Uterus (tissue), 4 donors: ENCODE results near the gene FXYD2. TPM values are rescaled to one million over a fixed set of nuclear protein-coding genes. Genes with fewer than 3 reads are reported as not detected.
A peak's percentile ranks its signal among the peaks of the same experiment; 100 is the strongest.

Experiments
- DNase-seq, 2 donors: peaks; one replicate each; pipeline ENCODE4 v3.0.0-alpha.2; 2019 to 2020
- H3K27ac ChIP-seq, 2 donors: fragments of 200-600 bp; sonication (generic); 1 replicate in 1 of 2; 2 replicates in 1 of 2; pipeline ENCODE4 v1.5.1; 2016 to 2018
- H3K27me3 ChIP-seq, 2 donors: fragments of 200-600 bp; sonication (generic); one replicate each; pipeline ENCODE4 v1.5.1; 2018 to 2019; ENCODE audit warnings: control low read depth in 1 of 2
- H3K36me3 ChIP-seq, 2 donors: fragments of 200-600 bp; sonication (generic); one replicate each; pipeline ENCODE4 v1.5.1; 2019; ENCODE audit warnings: control low read depth in 1 of 2
- H3K4me1 ChIP-seq, 2 donors: fragments of 200-600 bp; sonication (generic); one replicate each; pipeline ENCODE4 v1.5.1; 2018 to 2019; ENCODE audit warnings: control low read depth in 1 of 2
- H3K4me3 ChIP-seq, 2 donors: fragments of 200-600 bp; sonication (generic); 1 replicate in 1 of 2; 2 replicates in 1 of 2; pipeline ENCODE4 v1.5.1; 2018 to 2019; ENCODE audit warnings: mild to moderate bottlenecking in 1 of 2
- H3K9me3 ChIP-seq, 2 donors: fragments of 200-600 bp; sonication (generic); one replicate each; pipeline ENCODE4 v1.5.1; 2019; ENCODE audit warnings: control low read depth in 1 of 2
- POLR2A ChIP-seq, 2 donors: fragments of 450-650 bp; IDR thresholded peaks; one replicate each; pipeline ENCODE4 v1.6.1; 2016; ENCODE audit warnings: antibody characterized with exemption in 2 of 2, mild to moderate bottlenecking in 1 of 2, moderate library complexity in 1 of 2
- intact Hi-C: fragments of 100-400 bp; cut with DNase I; formaldehyde crosslinking; loops from one replicate; pipeline ENCODE4 v1.15.1; 2023; ENCODE audit warnings: low total_unique reads
- total RNA-seq, 4 donors: library from RNA; depleted of rRNA in 3 of 4; stranded (reverse); fragments of >200 nt in 3 of 4; gene quantifications; one replicate each; pipeline versions ENCODE4 v1.1.0 to v1.2.4, GENCODE V29; 2014 to 2023
- TF ChIP-seq, protein P1 (sequence below), 4 experiments: fragments of 200-600 bp in 2 of 4; fragments of 450-650 bp in 2 of 4; sonication (generic) in 2 of 4; IDR thresholded peaks; one replicate each; pipeline ENCODE4 v1.5.1; 2016 to 2019; ENCODE audit warnings: antibody characterized with exemption in 4 of 4, mild to moderate bottlenecking in 2 of 4, moderate library complexity in 1 of 4
- donor health status: DM: yes; HTN: yes; CAD: no.

The FXYD2 gene
- total RNA-seq, 4 donors from 2014 or later: 2.1 to 36.4 (median 6.2) TPM

GRCh38 chr11:117818041-117818873 is 6.3 kb downstream of the FXYD2 start:
- H3K27ac ChIP-seq: peak overlapping the region in 1 of 2 donors; percentile 73

GRCh38 chr11:117817368-117818040 is 7.0 kb downstream of the FXYD2 start:
- Histone ChIP-seq H3K27ac (peak overlapping the region; percentile 63 to 73), H3K4me1 (peaks cover 0 to 6% of the 10 kb centered on the region in 2 donors), H3K9me3 (no peaks in the 10 kb centered on the region), H3K36me3 (no peaks in the 10 kb centered on the region), H3K4me3 (peak overlapping the region in 1 of 2 donors; percentile 18), H3K27me3 (no peaks in the 10 kb centered on the region)
- TF ChIP-seq, protein P1, sequence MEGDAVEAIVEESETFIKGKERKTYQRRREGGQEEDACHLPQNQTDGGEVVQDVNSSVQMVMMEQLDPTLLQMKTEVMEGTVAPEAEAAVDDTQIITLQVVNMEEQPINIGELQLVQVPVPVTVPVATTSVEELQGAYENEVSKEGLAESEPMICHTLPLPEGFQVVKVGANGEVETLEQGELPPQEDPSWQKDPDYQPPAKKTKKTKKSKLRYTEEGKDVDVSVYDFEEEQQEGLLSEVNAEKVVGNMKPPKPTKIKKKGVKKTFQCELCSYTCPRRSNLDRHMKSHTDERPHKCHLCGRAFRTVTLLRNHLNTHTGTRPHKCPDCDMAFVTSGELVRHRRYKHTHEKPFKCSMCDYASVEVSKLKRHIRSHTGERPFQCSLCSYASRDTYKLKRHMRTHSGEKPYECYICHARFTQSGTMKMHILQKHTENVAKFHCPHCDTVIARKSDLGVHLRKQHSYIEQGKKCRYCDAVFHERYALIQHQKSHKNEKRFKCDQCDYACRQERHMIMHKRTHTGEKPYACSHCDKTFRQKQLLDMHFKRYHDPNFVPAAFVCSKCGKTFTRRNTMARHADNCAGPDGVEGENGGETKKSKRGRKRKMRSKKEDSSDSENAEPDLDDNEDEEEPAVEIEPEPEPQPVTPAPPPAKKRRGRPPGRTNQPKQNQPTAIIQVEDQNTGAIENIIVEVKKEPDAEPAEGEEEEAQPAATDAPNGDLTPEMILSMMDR (IDR thresholded peaks at IDR 0.05): peak; percentile 96 to 100 (median 99)
- TF ChIP-seq POLR2A (IDR thresholded peaks at IDR 0.05): no peak
- intact Hi-C loops: loop anchor here (10.0 kb wide), 1 partner anchor 393 kb away; no protein-coding TSS in a partner anchor
- DNase-seq: peak; percentile 84 to 91

More at GRCh38 chr11:117818041-117818873, 6.3 kb downstream of the FXYD2 start:
- DNase-seq: no peak
- no peaks in the 10 kb centered on the region for H3K9me3 ChIP-seq
- no peaks in the 10 kb centered on the region for H3K36me3 ChIP-seq
- intact Hi-C loops: loop anchor here (10.0 kb wide), 1 partner anchor 393 kb away; no protein-coding TSS in a partner anchor
- H3K27me3 ChIP-seq: no peaks in the 10 kb centered on the region
- H3K4me1 ChIP-seq: peaks cover 0 to 6% of the 10 kb centered on the region in 2 donors
- no peak for TF ChIP-seq POLR2A (IDR thresholded peaks at IDR 0.05)
- TF ChIP-seq, protein P1 (IDR thresholded peaks at IDR 0.05): no peak
- H3K4me3 ChIP-seq: no peak overlapping the region

- no peaks in the 10 kb centered on the region for H3K9me3 ChIP-seq
- intact Hi-C loops: loop anchor here (10.0 kb wide), 1 partner anchor 392 kb away; no protein-coding TSS in a partner anchor
- no peaks in the 10 kb centered on the region for H3K27me3 ChIP-seq
- no peaks in the 10 kb centered on the region for H3K36me3 ChIP-seq
- H3K4me3 ChIP-seq: no peak overlapping the region
- H3K27ac ChIP-seq: peak overlapping the region; percentile 63 to 73
- no peak for TF ChIP-seq POLR2A (IDR thresholded peaks at IDR 0.05)
- TF ChIP-seq, protein P1 (IDR thresholded peaks at IDR 0.05): no peak
- H3K4me1 ChIP-seq: peaks cover 0 to 6% of the 10 kb centered on the region in 2 donors
- no peak for DNase-seq
Observed at GRCh38 chr11:117816846-117817367, 7.6 kb downstream of the FXYD2 start.

DNA sequence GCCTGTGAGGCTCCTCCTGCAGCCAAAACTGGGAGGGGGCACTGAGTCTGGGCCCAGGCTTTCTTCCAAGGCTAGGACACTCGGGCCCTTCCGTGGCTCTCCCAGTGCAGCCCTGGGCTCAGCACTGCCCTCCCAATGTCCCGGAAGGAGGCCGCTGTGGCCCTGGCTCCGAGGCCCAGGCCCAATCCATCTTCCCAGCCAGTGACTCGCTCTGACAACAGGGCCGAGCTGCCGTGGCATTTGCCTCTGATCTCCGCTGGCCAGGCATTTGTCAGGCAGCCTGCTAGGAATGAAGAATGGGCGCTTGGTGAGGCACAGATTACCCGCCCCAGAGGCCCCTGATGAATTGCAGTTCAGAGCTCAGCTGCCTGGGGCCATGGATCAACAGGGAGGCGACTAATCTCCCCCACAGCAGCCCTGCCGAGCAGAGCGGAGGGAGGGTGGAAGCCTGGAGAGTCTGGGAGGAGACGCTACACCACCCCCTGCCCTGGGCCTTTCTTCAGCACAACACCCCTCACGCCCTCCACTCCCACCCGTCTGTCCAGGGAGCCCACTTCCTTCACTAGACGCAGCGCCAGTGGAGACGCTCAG is 8.3 kb downstream of the FXYD2 start:
- Histone ChIP-seq H3K4me1 (peaks cover 0 to 6% of the 10 kb centered on the region in 2 donors), H3K36me3 (no peaks in the 10 kb centered on the region), H3K4me3 (no peak overlapping the region), H3K27ac (peak overlapping the region; percentile 63 to 73), H3K27me3 (no peaks in the 10 kb centered on the region), H3K9me3 (no peaks in the 10 kb centered on the region)
- peak in 1 of 2 donors; percentile 60 for DNase-seq
- TF ChIP-seq, protein P1 (IDR thresholded peaks at IDR 0.05): peak in 1 of 4 experiments; percentile 10
- no peak for TF ChIP-seq POLR2A (IDR thresholded peaks at IDR 0.05)
- intact Hi-C loops: loop anchor here (10.0 kb wide), 1 partner anchor 391 kb away; no protein-coding TSS in a partner anchor
